Non-pigmented ciliary epithelial cell (primary cell): ENCODE data around the gene NAA35.
"Not testable (repeated sequence)": the region's sequence is repeated elsewhere in the genome, so short reads cannot be mapped to it uniquely, and the experiment has no call there.

Experiments used
- DNase-seq: peaks from one replicate; pipeline ENCODE4 v3.0.0-alpha.2; 2010; ENCODE audit warnings: low read depth

NAA35 gene

DNA sequence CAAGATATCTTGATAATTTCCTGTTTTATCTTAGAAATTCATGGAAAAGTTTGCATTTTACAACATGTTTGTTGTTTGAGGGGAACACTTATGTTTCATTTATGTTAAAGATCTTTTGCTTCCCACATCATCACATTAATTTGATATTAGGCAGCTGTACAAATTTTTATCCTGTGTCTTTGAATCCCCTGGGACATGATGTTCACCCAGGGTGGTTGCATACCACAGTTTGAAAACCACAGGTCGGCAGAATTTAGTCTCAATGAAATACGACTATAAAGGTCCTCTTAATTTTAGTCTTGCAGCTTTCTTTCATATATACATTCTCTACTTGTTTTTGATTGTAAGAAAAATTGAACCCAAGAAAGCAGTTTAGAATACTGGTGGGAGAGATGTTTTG lies 3.7 kb downstream of the NAA35 start:
- DNase-seq: no peak

DNA sequence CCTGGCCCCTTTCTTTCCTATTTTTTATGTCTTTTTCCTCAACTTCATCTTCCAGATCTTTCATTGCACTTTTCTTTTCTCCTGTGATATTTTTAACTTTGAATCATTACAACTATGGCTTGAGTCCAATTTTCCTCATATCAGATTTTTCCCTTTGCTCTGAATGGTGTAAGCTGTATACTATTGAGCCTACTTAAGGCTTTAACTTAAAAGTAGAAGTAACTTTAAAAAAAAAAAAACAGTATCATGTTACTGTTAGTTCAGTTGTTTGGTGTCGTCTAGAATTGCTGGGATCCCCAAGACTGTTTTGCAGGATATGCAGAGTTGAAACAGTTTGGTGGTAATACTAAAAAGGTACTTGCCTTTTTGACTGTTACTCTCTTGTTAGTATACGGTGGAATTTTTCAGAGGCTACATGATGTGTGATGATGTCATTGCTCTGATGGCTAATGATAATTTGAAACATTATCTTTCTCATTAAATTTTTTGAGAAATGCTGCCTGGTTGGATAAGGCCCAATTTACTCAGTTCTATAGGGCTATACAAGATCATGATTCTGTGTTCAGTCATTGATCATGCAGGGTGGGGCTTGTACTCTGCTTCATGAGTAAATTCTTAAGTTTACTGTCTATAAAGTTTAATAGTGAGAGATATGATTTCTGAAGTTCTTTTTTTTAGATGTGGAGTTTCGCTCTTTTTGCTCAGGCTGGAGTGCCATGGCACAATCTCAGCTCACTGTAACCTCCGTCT lies 8.8 kb downstream of the NAA35 start:
- no peak for DNase-seq

DNA sequence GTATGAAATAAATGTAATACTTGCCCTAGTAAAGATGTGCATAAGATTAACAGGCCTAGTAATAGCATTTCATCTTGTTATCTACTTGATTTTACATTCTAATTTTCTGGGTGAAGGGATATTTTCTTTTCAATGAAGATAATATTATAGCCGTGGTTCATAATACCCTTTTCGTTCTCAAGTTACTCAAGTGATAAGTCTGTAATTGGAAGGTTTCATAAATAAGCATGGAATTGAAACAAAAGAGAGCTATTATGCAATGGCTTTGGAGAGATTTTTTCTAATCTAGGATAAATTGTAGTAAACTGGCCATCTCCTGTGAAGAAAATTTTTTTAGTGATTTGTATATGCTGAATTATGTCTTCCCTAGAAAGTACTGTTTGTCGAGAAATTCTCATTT lies 19.0 kb downstream of the NAA35 start:
- DNase-seq: no peak

DNA sequence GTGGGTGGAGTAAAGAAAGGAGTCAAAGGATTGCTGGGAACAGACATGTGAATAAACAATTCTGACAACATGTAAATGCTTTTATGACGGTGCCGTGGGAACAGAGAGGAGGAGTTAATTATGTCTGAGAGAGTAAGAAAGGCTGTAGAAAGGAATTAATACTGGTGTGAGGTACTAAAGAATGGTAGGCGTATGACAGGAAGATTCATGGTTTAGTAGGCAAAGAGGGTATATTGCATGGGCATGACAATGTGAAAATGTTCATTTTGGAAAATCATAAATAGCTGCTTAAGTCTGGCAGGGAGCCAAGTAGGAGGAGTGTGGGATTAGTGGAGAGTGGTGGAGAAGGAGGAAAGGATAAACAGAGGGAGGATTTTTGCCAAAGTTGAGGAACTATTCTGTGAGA lies 19.7 kb downstream of the NAA35 start:
- DNase-seq: no peak

DNA sequence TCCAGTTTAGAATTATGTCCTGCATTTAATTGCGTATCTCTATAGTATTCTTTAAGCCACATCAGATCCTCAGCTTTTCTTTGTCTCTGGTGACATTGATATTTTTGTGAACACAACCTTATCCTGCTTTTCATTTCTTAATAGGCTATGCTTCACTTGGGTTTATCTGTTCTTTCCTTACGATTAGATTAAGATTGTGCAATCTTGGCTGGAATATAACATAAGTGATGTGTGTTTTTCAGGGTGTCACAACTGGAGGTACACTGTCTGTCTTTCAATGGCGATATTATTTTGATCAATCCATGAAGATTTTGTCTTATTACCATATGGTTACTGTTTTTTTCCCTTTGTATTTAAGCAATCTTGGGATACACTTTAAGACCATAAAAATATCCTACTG lies 23.6 kb downstream of the NAA35 start:
- DNase-seq: no peak

DNA sequence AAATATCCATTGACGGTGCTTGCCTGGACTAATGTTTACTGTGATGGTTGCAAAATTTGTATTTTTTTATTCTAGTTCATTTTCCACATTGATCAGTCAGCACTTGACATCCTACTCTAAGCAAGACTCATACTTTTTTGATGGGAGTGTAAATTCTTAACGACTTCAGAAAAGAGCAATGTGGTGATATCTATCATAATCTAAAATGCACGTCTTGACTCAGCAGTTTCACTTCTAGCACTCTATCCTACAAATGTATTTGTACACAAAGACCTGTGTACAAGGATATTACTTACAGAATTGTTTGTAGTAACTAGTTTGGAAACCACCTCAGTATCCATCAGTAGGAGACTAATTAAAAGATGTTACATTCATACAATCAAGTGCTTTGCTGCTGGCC lies 24.0 kb downstream of the NAA35 start:
- no peak for DNase-seq

DNA sequence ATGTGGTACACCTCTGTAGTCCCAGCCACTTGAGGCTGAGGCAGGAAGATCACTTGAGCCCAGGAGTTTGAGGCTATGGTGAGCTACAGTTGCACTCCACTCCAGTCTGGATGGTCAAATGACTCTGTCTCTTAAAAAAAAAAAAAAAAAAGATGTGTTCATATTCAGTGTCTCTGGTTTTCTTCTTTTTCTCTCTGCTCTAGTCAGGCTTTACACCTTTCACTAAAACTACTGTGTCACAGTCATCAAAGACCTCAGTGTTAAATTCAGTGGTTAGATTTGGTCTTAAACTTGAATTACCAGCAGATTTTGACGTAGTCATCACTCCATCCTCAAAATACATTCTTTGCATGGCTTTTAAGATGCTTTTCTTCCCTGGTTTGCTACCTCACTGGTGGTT lies 28.8 kb downstream of the NAA35 start:
- no peak for DNase-seq

DNA sequence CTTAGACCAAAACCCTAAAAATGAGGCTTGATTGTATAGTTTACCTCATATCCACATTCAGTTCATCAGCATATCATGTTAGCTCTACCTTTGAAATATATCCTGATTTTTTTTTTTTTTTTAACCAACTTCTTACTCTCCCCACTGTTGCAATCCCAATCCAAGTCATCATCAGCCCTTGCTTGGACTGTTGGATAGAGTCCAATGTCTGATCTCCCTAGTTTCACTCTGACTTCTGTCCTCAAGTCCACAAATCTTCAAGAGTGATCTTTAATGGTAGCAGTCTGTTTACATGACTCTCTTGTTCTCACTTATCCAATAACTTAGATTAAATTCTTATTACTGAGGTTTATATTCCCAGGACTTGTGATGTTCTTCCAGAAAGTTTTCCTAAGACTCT lies 30.8 kb downstream of the NAA35 start:
- no peak for DNase-seq

DNA sequence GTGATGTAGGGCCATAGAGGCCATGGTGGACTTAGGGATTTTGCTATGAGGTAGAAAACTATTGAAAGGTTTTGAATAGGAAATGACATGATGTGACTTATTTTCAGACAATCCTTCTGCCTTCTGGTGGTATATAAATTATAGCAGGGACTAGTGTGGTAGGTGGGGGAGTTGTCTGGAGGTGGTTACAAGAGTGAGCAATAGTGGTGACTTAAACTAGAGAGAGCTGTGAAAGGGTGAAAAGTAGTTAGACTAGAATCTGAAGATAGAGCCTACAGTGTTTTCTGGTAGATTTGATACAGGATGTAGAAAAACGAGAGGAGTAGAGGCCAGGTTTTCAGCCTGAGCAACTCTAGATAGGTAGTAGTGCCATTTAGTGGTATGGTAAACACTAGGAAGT lies 32.3 kb downstream of the NAA35 start:
- DNase-seq: no peak

DNA sequence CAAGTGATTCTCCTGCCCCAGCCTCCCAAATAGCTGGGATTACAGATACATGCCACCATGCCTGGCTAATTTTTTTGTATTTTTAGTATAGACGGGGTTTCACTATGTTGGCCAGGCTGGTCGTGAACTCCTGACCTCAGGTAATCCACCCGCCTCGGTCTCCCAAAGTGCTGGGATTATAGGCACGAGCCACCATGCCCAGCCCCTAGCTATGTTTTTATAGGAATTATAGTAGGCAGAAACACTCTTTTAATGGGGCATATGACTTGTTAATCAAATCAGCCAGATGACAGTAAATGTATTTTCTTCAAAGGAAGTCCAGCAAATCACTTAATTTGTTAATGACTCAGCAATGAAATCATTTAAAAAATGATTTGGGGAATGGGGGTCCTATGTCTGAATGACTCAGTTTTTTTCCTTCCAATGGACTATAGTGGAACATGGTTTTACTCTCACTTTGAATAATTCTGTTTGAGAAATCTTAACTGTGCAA lies 33.2 kb downstream of the NAA35 start:
- DNase-seq: not testable (repeated sequence)

DNA sequence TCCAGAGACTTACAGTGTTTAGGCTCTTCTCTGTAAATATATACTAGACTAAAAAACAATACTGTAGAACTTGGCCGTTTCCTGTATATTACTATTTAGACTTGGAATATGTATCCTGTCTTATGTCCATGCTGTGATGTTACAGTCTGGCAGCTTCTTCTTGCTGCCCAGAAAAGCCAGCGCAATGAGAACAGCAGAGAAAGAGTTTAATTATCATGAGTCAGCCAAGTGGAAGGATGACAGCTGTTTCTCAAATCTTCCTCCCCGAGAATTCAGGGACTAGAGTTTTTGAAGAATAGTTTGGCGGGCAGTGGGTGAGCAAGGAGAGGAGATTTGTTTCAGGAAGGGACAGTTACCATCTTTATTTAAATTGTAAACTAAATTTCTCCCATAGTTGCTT lies 37.5 kb downstream of the NAA35 start:
- DNase-seq: no peak

DNA sequence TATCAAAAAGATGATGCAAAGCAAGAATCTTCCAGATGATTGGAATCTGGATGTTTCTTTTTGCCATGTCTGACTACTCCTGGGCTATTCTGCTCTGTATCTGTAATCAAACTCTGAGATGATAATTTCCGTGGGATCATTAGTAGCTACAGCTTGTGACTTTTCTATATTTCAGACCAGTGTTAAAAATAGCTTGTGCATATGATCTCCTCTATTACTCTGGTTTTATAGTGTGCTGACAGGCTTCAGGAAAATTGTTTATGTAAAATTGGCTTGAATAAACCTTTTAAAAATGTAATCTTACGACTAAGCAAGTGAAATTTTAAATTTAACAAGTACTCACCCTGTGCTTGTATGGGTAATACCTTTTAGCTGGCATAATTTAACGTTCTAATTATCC lies 40.4 kb downstream of the NAA35 start:
- DNase-seq: no peak

DNA sequence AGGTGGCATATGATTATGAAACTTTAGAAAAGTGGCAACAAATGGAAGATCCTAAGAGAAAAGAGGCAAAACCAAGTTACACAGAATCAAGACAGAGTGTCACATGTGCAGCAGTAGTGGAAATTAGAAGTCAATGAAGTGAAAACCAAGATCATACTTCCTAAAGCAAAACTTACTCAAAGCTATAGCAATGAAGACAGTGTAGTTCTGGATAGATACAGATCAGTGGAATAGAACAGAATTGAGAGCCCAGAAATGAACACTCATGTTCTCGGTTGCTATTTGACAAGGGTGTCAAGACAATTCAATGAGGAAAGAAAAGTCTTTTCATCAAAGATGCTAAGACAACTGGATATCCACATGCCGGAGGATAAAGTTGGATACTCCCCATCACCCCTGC lies 43.5 kb downstream of the NAA35 start:
- DNase-seq: no peak

DNA sequence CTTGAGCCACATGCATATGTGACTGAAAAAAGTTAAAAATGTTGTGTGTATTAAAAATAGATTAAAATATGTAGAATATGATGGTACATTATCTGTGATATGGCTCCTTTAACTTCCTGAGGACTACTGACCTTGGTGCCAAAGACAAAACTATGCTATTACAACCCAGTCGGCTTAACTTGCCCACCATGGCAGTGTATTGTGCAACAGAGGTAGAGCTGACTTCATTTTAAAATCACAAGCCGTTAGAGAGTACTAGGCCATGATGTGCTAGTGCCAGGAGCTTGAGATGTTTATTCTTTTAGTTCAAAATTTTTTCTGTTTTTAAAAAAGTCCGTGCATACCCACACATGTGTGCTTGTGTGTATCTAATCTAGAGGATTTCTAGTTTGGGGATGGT lies 46.3 kb downstream of the NAA35 start:
- no peak for DNase-seq

DNA sequence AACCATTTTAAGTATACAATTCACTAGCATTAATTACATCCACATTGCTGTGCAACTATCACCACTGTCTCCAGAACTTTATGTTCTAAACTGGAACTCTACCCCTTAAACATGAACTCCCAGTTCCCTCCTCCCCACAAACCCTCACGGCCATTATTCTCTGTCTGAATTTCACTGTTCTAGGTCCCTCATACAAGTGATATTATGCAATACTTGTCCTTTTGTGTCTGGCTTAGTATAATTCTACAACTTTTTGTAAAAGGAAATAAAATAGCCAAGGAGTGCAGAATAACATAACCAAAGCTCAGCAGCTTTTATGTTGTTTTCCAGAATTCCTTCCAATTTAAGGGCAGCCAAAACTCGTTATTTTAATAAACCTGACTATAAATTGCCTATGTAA lies 53.2 kb downstream of the NAA35 start:
- no peak for DNase-seq

DNA sequence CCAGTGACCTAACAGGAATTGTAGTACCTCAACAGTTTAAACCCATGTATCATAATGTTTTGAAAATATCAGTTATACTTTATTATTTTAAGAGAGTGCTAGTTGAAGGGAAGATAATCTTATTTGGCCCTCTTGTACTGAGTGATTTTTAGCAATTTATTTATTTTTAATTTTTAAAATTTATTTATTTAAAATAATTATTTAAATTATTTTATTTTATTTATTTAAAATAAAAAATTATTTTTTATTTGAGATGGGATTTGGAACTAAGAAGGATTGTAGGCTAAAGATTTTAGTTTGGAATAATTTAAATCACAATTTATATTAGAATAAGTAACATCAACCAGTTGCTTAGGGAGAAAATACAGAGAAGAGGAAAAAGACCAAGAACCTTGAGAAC lies 54.2 kb downstream of the NAA35 start:
- no peak for DNase-seq

DNA sequence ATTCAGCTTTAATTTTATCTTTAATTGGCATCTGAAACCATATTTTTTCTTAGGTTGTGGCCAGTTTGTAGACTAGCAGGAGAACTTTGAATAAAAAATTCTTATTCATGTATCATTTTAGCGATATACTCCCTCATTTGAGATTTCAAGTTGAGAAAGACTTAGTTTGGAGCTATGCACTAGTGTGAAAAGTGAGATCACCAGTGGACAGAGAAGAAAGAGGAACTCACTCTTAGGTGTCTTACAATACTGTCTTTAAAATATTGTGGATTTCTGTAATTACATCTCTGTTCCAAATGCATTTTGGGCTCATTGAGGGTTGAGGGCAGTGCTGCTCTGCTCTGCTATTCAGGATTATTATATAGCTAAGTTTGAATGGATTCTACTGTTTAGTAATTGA lies 54.7 kb downstream of the NAA35 start:
- no peak for DNase-seq

DNA sequence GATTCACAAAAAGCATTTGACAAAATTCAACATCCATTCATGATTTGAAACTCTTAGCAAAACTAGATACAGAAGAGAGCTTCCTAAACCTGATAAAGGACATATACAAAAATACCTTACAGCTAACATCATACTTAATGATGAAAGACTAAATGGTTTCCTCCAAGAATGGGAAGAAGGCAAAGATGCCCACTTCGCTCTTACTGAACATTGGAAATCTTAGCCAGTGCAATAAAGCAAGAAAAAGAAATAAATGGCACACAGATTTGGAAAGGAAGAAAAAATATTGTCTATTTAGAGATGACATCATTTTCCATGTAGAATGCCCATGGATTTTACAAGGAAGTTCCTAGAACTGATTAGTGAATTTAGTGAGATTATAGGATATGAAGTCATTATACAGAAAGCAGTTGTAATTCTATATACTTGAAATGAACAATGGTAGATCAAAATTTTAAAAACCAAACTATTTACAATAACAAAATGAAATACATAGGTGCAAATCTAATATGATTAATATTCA lies 64.4 kb downstream of the NAA35 start:
- no peak for DNase-seq

DNA sequence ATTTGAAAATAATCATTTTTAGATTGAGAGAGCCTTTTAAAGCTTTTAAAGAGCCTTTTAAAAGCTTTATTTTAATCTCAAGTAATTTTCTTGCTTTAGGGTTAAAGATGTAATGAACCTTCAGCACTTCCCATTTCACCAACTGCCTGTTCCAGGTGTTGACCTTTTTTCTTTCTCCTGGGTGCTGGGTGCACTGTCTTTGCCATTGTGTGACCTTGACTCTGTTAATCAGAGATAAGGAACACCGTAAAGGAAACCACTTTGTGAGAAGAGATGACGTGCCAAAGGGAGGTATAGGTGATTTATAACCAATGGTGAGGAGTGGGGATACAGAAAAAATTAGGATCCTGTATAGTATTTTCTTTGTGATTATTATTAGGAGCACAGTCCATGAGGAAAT lies 68.2 kb downstream of the NAA35 start:
- DNase-seq: no peak

DNA sequence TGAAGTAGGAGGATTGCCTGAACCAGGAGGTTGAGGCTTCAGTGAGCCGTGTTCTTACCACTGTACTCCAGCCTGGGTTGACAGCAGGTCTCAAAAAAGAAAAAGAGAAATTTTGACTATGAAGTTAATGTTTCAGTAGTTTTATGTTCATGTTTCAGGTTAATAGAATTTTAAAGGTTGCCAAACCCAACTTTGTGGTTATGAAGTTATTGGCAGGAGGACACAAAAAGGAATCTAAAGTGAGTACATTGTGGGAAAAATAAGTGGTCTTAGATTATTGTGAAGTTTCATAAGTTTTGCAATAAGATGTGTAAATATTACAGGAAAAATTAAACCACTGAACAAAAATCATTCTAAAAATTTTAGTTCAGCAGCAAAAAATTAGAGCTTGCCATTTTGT lies 79.8 kb downstream of the NAA35 start:
- DNase-seq: no peak

DNA sequence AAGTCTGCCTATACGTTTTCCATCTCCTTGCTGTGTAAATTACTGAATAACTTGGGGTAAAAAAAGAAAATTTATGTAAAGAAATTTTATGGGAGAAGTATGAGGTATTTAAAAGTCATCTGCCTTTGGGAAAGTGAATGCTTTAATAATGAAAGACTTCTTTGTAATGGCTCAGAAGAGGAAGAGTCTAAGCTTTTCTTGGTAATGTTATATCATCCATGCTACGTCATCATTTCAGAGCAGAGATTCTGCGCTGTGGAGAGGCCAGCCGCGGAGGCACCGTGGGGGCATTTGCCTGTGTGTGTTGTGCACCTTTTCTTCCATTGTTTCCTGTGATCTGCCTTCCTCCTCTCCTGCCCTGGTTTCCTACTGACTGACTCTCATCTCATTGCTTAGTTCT lies 80.2 kb downstream of the NAA35 start:
- DNase-seq: no peak

DNA sequence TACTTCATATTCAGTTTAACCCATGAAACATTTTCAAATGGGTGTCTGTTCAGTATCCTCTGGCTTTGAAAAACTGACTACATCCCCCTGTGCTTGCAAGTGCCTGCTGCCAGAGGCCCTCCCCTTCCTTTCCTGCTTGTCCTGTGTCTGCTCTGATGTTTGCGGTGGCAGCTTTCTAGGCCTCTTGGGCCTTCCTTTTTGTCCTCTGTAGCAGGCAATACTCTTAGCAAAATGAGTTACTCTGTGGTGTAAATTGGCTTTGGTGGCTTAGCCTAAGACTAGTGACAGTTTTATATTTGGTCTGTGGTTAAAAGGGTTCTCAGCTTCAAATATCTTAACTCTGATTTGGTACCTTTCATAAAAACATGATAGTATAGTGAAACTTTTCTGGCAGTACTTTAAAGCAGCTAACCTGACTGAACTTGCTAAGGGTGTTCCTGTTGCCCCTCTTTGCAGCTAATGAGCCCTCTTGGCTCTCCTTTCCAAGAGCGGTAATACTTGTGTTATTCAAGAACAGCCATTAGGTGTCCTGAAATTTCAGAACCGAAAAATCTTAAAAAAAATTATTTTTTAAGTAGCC lies 81.8 kb downstream of the NAA35 start:
- DNase-seq: no peak

DNA sequence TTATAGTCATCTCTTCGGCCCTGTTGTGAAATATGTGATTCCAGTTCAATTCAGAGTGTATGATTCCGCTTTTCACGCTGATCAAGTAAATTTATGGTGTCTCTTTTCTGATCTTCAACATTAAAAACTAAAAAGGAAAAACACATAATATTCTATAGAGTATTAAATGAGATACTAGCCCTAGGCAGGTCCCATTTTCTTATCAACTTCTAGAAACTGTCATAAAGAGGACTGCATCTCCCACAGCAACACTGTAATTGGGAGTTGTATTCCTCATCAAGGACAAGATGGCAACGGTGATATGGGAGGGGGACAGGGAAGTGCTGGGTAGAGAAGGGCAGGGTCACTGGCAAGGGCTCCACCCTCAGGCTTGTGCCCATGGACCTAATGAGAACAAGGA lies 86.8 kb downstream of the NAA35 start:
- DNase-seq: no peak
